GM12801 (cell line): Measurements from ENCODE around the gene ADCY5.

Source experiments
- TF ChIP-seq, protein P1 (sequence below): IDR thresholded peaks from one replicate; pipeline ENCODE4 v1.5.1; 2011; ENCODE audit warnings: control low read depth; ENCODE audit not compliant: insufficient read length; ENCODE audit errors: extremely low read depth

ADCY5 gene

DNA sequence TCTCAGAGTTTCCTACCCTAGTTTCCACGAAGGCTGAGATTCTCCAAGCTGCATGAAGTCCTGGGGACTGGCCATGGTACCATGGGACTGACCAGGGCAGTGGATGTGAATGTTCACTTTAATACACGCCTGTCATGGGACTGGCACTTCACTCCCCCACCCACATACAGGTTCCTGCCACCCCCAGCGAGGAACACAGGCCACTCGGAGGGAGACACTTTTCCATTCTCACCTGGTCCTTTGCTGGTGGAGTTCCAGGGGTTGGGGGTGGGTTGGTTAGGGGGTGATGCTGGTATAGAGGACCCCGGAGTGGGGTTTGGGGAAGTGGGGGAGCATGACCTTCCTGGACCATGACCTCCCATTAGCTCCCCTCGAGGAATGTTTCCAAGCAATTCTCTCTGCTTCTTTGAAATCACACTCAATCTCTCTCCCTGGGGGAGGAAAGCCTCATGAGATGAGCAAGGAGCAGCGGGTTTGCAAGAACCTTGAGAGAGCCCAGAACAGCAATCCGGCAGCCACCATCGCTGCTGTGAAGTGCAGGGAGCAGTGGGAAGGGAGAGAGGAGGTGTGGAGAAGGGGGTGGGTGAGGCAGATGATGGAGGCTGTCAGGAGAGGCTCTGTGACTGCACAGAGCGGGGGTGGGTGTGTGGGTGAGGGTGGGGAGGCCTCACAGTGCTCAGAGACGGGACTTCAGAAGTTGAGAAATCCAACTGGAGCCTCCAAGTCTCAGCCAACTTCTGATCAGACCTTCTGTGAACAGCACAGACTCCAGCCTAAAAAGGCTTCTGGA, 69.7 kb downstream of the ADCY5 start:
- TF ChIP-seq, protein P1, sequence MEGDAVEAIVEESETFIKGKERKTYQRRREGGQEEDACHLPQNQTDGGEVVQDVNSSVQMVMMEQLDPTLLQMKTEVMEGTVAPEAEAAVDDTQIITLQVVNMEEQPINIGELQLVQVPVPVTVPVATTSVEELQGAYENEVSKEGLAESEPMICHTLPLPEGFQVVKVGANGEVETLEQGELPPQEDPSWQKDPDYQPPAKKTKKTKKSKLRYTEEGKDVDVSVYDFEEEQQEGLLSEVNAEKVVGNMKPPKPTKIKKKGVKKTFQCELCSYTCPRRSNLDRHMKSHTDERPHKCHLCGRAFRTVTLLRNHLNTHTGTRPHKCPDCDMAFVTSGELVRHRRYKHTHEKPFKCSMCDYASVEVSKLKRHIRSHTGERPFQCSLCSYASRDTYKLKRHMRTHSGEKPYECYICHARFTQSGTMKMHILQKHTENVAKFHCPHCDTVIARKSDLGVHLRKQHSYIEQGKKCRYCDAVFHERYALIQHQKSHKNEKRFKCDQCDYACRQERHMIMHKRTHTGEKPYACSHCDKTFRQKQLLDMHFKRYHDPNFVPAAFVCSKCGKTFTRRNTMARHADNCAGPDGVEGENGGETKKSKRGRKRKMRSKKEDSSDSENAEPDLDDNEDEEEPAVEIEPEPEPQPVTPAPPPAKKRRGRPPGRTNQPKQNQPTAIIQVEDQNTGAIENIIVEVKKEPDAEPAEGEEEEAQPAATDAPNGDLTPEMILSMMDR = no peak

DNA sequence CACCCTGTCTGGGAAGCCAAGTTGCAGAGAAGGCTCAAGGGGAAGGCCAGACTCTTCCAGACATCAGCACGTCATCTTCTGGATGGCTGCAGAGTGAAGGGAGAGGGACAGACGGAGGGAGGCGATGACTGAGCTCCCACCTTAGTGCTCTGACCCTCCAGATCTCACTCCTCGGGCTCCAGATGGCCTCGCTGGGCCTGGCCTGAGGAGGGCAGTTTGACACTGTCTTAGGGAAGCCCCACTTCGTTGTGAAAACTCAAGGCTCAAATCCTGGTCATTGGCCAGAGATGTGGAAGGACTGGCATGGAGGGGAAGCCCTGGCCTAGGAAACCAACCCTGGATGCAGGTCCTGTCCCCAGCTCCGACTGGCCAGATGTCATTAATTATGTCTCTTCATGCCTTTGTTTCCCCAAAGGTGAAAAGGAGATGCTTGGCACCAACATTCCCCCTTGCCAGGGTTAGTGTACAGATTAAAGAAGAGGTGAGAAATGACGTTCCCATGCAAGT, 70.4 kb downstream of the ADCY5 start:
- TF ChIP-seq, protein P1 = no peak

DNA sequence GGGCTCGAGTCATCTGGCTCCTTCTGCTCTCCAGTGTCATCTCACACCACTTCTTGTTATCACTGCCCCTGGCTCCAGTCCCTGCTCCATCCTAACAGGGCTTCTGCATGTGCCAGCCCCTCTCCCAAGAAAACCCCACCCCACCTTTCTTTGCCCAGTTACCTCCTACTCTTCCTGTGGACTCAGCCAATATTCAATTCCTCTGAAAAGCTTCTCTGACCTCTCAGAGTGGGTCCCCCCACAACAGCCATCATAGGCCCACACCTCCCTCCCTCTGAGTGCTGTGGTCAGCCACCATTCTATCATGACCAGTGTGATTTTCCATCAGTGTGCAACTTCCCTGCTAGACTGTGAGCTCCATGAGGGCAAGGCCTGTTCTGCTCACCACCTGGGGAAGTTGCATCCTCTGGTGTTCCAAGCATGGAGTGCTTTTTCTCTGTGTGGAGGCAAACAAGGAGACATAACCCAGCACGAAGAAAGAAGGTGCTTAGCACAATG, 71.6 kb downstream of the ADCY5 start:
- TF ChIP-seq, protein P1 = no peak

DNA sequence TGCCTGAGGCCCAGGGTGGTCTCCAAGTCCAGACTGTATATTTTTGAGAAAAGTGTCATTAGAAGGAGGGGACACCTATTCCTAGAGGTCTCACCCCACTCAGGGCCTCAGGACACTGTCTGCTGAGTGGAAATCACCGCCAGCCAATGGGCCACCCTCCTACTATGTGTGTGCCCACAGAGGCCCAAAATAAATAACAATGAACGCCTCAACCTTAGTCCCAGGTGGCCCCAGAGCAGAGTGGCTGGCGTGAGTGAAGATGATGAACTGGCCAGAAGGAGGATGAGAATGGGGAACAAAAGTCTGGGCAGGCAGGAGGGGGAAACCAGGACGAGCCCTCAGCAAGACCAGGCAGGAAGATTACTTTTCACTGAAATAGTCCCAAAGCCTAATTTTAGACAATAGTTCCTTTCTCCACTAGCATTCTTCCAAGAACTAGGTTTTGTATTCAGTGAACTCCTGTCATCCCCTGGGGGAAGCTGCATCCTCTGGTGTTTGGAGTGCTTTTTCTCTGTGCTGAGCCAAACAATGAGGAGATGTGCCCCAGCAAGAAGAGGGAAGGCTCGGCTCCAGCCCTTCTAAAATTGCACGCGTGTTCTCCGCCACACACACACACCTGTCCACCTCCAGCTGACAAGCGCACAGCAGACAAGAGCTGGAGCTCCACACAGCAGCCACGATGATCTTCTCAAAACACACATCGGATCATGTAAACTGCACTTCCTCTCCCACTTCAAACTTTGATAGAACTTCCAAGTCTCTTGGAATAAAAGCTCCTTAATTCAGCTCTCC, 72.2 kb downstream of the ADCY5 start:
- TF ChIP-seq, protein P1 = no peak

DNA sequence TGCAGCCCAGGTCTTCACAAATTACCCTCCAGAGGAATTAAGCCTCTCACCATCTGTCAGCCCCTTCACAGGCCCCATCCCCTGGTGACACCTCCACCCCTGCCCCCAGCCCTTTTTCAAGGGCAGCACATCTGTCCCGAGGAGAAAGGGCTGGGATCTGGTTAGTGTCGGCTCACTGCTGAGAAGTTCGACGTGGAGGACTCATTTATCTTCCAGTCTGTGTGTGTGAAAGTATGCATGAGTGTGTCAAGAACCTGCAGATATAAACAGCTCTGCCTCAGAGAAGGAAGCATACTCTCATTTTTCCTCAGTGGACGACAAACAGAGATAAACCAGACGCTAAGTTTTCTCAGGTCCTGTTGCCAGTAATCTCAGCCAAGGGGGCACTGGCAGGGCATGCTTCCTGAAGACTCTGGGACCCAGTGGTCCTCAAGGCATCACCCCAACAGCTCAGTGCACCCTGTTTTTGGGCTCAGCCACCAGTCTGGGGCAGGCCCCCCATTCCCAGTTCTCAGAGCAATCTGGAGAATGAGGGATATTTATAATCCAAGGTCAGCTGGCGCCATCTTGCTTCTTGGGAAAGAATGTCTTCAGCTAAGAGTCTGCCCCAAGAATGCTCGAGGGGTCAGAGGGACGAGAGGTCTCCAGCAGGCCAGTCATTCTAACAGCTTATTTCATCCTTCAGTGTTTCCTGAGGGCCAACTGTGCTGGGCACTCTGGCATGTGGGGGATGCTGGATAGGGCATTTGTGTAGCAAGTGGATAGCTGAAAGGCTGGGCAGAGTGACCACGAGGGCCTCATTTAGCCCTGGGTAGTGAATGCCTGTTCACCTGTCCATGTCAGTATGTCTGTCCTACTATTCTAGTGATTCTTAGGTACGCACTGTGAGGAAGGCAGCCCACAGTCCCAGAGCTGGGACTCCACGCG, 73.6 kb downstream of the ADCY5 start:
- TF ChIP-seq, protein P1 = no peak

DNA sequence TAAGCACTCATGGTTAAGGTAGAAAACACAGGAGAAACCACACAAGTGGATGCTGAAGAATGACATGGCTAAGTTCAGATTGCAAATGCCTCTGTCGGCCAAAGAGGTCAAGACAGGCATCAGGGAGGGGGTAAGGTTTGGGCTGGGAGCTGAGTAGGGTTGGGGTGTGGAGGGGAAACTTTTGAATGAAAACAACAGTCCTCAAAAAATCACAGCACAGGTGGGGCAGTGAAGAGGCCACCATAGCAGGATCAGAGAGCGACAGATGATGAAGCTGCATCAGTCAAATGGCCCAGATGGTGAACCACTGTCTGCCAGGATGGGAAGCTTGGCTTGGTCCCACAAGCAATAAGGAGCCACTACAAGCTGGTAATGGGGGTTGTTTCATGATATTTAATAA, 74.9 kb downstream of the ADCY5 start:
- TF ChIP-seq, protein P1 = no peak
